ENCODE data around the gene TEX30.

The TEX30 gene

GRCh38 chr13:102771298-102772041 is 2.1 kb downstream of the TEX30 start:
- ATAC-seq, result no peak
- TF ChIP-seq, protein P1, sequence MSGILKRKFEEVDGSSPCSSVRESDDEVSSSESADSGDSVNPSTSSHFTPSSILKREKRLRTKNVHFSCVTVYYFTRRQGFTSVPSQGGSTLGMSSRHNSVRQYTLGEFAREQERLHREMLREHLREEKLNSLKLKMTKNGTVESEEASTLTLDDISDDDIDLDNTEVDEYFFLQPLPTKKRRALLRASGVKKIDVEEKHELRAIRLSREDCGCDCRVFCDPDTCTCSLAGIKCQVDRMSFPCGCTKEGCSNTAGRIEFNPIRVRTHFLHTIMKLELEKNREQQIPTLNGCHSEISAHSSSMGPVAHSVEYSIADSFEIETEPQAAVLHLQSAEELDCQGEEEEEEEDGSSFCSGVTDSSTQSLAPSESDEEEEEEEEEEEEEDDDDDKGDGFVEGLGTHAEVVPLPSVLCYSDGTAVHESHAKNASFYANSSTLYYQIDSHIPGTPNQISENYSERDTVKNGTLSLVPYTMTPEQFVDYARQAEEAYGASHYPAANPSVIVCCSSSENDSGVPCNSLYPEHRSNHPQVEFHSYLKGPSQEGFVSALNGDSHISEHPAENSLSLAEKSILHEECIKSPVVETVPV (CRISPR knock-in tag; IDR thresholded peaks at IDR 0.05), result no peak
- TF ChIP-seq ZFP30 (CRISPR knock-in tag; IDR thresholded peaks at IDR 0.05), result no peak
- no peak for TF ChIP-seq OSR1 (CRISPR knock-in tag; IDR thresholded peaks at IDR 0.05)

GRCh38 chr13:102770435-102770834 is 3.2 kb downstream of the TEX30 start:
- no peak for ATAC-seq
- TF ChIP-seq ESRRG (CRISPR knock-in tag; IDR thresholded peaks at IDR 0.05), result no peak
- TF ChIP-seq, protein P2, sequence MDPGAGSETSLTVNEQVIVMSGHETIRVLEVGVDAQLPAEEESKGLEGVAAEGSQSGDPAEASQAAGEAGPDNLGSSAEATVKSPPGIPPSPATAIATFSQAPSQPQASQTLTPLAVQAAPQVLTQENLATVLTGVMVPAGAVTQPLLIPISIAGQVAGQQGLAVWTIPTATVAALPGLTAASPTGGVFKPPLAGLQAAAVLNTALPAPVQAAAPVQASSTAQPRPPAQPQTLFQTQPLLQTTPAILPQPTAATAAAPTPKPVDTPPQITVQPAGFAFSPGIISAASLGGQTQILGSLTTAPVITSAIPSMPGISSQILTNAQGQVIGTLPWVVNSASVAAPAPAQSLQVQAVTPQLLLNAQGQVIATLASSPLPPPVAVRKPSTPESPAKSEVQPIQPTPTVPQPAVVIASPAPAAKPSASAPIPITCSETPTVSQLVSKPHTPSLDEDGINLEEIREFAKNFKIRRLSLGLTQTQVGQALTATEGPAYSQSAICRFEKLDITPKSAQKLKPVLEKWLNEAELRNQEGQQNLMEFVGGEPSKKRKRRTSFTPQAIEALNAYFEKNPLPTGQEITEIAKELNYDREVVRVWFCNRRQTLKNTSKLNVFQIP (CRISPR knock-in tag; IDR thresholded peaks at IDR 0.05; ENCODE audit: borderline replicate concordance, low read depth), result no peak
- no peak for TF ChIP-seq ARNTL (CRISPR knock-in tag; IDR thresholded peaks at IDR 0.05; ENCODE audit: borderline replicate concordance, low read depth)
- TF ChIP-seq, protein P3, sequence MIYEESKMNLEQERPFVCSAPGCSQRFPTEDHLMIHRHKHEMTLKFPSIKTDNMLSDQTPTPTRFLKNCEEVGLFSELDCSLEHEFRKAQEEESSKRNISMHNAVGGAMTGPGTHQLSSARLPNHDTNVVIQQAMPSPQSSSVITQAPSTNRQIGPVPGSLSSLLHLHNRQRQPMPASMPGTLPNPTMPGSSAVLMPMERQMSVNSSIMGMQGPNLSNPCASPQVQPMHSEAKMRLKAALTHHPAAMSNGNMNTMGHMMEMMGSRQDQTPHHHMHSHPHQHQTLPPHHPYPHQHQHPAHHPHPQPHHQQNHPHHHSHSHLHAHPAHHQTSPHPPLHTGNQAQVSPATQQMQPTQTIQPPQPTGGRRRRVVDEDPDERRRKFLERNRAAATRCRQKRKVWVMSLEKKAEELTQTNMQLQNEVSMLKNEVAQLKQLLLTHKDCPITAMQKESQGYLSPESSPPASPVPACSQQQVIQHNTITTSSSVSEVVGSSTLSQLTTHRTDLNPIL (CRISPR knock-in tag; IDR thresholded peaks at IDR 0.05; ENCODE audit: low read depth), result no peak
- no peak for TF ChIP-seq ZC3H10 (CRISPR knock-in tag; IDR thresholded peaks at IDR 0.05)
- no peak for TF ChIP-seq TOX (CRISPR knock-in tag; IDR thresholded peaks at IDR 0.05; ENCODE audit: borderline replicate concordance)
- no peak for TF ChIP-seq ISL1 (CRISPR knock-in tag; IDR thresholded peaks at IDR 0.05)
- TF ChIP-seq CSDC2 (CRISPR knock-in tag; IDR thresholded peaks at IDR 0.05), result no peak
- no peak for TF ChIP-seq ZFP30 (CRISPR knock-in tag; IDR thresholded peaks at IDR 0.05)
- no peak for TF ChIP-seq OSR1 (CRISPR knock-in tag; IDR thresholded peaks at IDR 0.05)
- no peak for TF ChIP-seq TSHZ2 (CRISPR knock-in tag; IDR thresholded peaks at IDR 0.05)
- no peak for TF ChIP-seq ZNF565 (CRISPR knock-in tag; conservative IDR thresholded peaks at IDR 0.05; ENCODE audit: low read depth)
- TF ChIP-seq, protein P4, sequence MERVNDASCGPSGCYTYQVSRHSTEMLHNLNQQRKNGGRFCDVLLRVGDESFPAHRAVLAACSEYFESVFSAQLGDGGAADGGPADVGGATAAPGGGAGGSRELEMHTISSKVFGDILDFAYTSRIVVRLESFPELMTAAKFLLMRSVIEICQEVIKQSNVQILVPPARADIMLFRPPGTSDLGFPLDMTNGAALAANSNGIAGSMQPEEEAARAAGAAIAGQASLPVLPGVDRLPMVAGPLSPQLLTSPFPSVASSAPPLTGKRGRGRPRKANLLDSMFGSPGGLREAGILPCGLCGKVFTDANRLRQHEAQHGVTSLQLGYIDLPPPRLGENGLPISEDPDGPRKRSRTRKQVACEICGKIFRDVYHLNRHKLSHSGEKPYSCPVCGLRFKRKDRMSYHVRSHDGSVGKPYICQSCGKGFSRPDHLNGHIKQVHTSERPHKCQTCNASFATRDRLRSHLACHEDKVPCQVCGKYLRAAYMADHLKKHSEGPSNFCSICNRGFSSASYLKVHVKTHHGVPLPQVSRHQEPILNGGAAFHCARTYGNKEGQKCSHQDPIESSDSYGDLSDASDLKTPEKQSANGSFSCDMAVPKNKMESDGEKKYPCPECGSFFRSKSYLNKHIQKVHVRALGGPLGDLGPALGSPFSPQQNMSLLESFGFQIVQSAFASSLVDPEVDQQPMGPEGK (CRISPR knock-in tag; IDR thresholded peaks at IDR 0.05; ENCODE audit: borderline replicate concordance), result no peak
- no peak for TF ChIP-seq PPARA (CRISPR knock-in tag; IDR thresholded peaks at IDR 0.05; ENCODE audit: borderline replicate concordance)
- no peak for TF ChIP-seq ZFP3 (CRISPR knock-in tag; IDR thresholded peaks at IDR 0.05)
- no peak for TF ChIP-seq SNAI2 (CRISPR knock-in tag; IDR thresholded peaks at IDR 0.05)
- no peak for TF ChIP-seq ZNF70 (CRISPR knock-in tag; IDR thresholded peaks at IDR 0.05)
- TF ChIP-seq, protein P1 (CRISPR knock-in tag; IDR thresholded peaks at IDR 0.05), result no peak
- TF ChIP-seq BACH2 (CRISPR knock-in tag; IDR thresholded peaks at IDR 0.05; ENCODE audit: borderline replicate concordance), result no peak
- no peak for TF ChIP-seq ZNF8 (CRISPR knock-in tag; IDR thresholded peaks at IDR 0.05)
